ENCODE results near the gene LRFN5. TPM values are rescaled to one million over a fixed set of nuclear protein-coding genes. Genes with fewer than 3 reads are reported as not detected.

The LRFN5 gene
- total and polyA plus RNA-seq, 9 of the 15 experiments (the other 6 are each of a cell fraction or from before 2014, with no cell fraction given), result 0.01 to 0.27 (median 0.09) TPM; not detected in 1

DNA sequence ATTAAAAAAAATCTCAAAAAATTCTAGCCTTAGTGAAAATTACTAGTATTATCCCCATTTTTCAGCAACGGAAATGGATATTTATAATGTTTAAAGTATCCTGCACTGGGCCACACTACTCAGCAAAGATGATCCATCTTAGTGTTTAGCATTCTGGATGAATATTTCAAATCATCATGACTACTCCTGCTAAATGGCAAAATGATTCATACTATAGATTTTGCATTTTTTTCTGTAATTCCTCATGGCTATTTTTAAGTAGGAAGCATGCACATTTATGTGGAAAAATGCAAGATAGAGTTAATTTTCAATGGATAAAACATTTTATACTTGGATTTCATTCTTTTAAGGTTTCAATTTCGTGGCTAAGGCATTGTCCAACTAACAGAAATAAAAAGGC, 59.6 kb downstream of the LRFN5 start (continued):
- TF ChIP-seq, protein P1, sequence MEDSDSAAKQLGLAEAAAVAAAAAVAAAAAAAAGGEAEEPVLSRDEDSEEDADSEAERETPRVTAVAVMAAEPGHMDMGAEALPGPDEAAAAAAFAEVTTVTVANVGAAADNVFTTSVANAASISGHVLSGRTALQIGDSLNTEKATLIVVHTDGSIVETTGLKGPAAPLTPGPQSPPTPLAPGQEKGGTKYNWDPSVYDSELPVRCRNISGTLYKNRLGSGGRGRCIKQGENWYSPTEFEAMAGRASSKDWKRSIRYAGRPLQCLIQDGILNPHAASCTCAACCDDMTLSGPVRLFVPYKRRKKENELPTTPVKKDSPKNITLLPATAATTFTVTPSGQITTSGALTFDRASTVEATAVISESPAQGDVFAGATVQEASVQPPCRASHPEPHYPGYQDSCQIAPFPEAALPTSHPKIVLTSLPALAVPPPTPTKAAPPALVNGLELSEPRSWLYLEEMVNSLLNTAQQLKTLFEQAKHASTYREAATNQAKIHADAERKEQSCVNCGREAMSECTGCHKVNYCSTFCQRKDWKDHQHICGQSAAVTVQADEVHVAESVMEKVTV (CRISPR knock-in tag; IDR thresholded peaks at IDR 0.05), result no peak
- TF ChIP-seq PHB2 (IDR thresholded peaks at IDR 0.05; ENCODE audit: low read depth) (no peak), STAT5B (CRISPR knock-in tag; IDR thresholded peaks at IDR 0.05) (no peak), LCOR (CRISPR knock-in tag; IDR thresholded peaks at IDR 0.05) (no peak), GTF2E2 (tag; IDR thresholded peaks at IDR 0.05) (no peak), PTRF (tag; IDR thresholded peaks at IDR 0.05) (no peak), ZNF436 (CRISPR knock-in tag; IDR thresholded peaks at IDR 0.05) (no peak), BDP1 (IDR thresholded peaks at IDR 0.05; ENCODE audit: insufficient read depth, insufficient read length) (no peak)
- TF ChIP-seq, protein P2, sequence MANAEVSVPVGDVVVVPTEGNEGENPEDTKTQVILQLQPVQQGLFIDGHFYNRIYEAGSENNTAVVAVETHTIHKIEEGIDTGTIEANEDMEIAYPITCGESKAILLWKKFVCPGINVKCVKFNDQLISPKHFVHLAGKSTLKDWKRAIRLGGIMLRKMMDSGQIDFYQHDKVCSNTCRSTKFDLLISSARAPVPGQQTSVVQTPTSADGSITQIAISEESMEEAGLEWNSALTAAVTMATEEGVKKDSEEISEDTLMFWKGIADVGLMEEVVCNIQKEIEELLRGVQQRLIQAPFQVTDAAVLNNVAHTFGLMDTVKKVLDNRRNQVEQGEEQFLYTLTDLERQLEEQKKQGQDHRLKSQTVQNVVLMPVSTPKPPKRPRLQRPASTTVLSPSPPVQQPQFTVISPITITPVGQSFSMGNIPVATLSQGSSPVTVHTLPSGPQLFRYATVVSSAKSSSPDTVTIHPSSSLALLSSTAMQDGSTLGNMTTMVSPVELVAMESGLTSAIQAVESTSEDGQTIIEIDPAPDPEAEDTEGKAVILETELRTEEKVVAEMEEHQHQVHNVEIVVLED (CRISPR knock-in tag; IDR thresholded peaks at IDR 0.05), result no peak

DNA sequence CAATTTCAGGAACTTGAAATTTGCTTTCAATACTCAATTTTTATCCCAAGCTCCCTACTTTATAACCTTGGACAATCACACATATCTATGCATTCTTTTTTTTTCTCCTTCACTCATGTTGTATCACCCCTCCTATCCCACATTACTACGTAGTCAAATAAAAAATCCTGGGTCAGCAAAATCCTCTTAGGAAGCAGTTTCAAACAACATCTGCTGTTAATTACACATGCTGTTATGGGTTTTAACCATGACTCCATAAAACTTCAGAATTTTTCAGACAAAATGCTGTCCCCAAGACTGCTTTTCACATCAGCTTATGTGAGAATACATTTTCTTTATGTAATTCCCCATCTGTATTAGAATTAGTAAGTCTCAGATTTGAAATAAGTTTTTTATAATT, 61.7 kb downstream of the LRFN5 start:
- no peak for ATAC-seq
- no peaks in the 10 kb centered on the region for H3K79me2 ChIP-seq (ENCODE audit: control insufficient read depth, insufficient read depth, low read length)
- TF ChIP-seq, protein P3, sequence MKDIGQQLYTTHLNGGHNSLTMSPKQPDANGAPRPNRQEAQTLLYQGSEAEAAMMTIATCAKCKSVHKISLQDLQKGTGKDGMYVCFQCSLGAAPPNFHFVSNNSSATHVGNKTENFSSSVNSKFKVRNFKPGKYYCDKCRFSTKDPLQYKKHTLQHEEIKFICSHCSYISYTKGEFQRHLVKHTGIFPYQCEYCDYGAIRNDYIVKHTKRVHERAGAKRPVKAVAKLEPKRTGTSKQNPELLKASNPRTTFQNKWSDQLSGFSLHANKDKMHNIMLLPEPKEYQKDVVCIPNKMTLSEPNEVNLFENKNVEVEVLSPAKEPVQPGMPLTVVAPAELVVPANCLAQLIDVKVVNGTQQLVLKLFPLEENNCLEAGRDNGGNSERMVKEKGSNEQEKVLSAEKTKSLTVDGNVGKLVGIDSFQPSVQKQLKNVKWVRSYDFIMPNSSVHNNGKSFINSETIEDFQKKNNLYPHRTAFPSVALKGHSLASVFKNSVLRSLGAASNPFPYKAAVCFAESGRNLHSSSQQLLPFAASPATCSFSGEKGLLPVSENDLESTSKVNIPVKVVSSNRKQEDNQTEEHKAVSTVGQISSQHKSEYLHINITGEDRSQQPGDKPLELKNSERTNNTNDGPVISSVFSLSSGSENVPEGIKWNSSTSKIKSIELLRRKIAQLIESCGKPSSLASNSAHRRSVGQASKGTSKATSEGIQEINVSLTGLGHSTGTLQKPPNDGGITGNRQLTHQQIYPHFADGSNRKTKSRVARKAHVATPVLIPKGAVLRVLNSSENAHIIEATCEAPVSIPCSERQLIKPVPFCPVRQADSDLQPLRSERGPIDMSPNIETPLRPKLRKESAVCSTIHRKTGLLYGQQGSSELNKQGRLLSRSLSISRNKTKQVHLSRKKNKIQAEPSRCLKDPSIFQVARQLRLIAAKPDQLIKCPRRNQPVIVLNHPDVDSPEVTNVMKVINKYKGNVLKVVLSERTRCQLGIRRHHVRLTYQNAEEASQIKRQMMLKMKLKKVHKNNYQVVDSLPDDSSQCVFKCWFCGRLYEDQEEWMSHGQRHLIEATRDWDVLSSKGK (CRISPR knock-in tag; IDR thresholded peaks at IDR 0.05), result no peak
- TF ChIP-seq MAFF (IDR thresholded peaks at IDR 0.05; ENCODE audit: low read length), result peak; percentile 19; the same call in 1 of the 2 replicates
- TF ChIP-seq YBX1 (IDR thresholded peaks at IDR 0.05), result no peak
- TF ChIP-seq MAFG (tag; conservative IDR thresholded peaks at IDR 0.05), result no peak
- intact Hi-C loops (cut with micrococcal nuclease), result no loop called here
- H3K36me3 ChIP-seq (ENCODE audit: control insufficient read depth, insufficient read depth, low read length), result no peaks in the 10 kb centered on the region
- H4K20me1 ChIP-seq (replicated peaks; ENCODE audit: control insufficient read depth, insufficient read depth, low read length), result no peaks in the 10 kb centered on the region
- WGBS (ENCODE audit: insufficient coverage, low coverage, missing lambda C conversion rate), result 0% methylated on average over 1 of the region's 1 CpG
- no peak for DNase-seq (ENCODE audit: extremely low read depth in 1 of 4, low spot score in 3 of 4)
- no peaks in the 10 kb centered on the region for H3K9me3 ChIP-seq (replicated peaks; ENCODE audit: control insufficient read depth, insufficient read depth, low read depth, low read length)
- no peak overlapping the region for H3K4me3 ChIP-seq
- ChIA-PET CTCF (ENCODE audit: low intra/inter-chr PET ratio) (no interaction called here), POLR2A (no interaction called here)
- no peak overlapping the region for H3K27ac ChIP-seq (ENCODE audit: extremely low read depth, low read depth, low read length)
- no peaks in the 10 kb centered on the region for H3K9me1 ChIP-seq (ENCODE audit: control insufficient read depth, insufficient read depth, low read length)
- in situ Hi-C loops (cut with MboI), result no loop called here
- H3K4me1 ChIP-seq (replicated peaks in 1 of 2; ENCODE audit: control insufficient read depth in 2 of 2, insufficient read depth in 2 of 2, low read length in 2 of 2), result no peaks in the 10 kb centered on the region
- BruUV-seq (replicated peaks), result no TSS peak
- no peak for FAIRE-seq
- no peaks in the 10 kb centered on the region for H3K27me3 ChIP-seq (ENCODE audit: control insufficient read depth in 2 of 2, insufficient read depth in 2 of 2, low read length in 2 of 2)
- H2AFZ ChIP-seq (ENCODE audit: low read depth, low read length), result no peak overlapping the region
- H3K4me2 ChIP-seq (ENCODE audit: insufficient read depth, low read length), result no peak overlapping the region
- H3K9ac ChIP-seq (ENCODE audit: insufficient read depth in 1 of 2, low read depth in 2 of 2, low read length in 2 of 2), result no peak overlapping the region

All from K562 (cell line).